HCT116 (cell line): ENCODE measurements around the gene CDHR4. TPM values are rescaled to one million over a fixed set of nuclear protein-coding genes. Genes with fewer than 3 reads are reported as not detected.

ENCODE experiments used
- ATAC-seq: fragments of 200-7000 bp; cut with Tn5 transposase; 2 replicates; pipeline ENCODE4 v1.9.1; 2020; ENCODE audit warnings: mild to moderate bottlenecking, moderate library complexity
- BruUV-seq: library from RNA; stranded (reverse); fragments of 400-500 nt; replicated peaks from 2 replicates; lab custom pipeline; 2021; lab: Mats Ljungman, UMichigan
- CTCF ChIA-PET: fragments of 300-600 bp; sonication (Branson Sonifier 250); formaldehyde crosslinking; loops from one replicate; lab custom pipeline; 2021; ENCODE audit warnings: antibody characterized with exemption; lab: Charles Lee
- POLR2A ChIA-PET: fragments of 300-600, 350-600 bp; sonication (Branson Sonifier 250); formaldehyde crosslinking; loops from one replicate; lab custom pipeline; 2021; ENCODE audit warnings: antibody characterized with exemption; lab: Charles Lee
- RAD21 ChIA-PET, 2 experiments: fragments of 300-600 bp; sonication (Branson Sonifier 250); formaldehyde crosslinking; loops; one replicate each; lab custom pipeline; 2023; ENCODE audit warnings: low total read pairs in 2 of 2; ENCODE audit not compliant: uncharacterized antibody in 2 of 2, unreplicated experiment in 2 of 2, low non-redundant PET in 1 of 2; lab: Charles Lee
- DNase-seq: peaks from one replicate; pipeline ENCODE4 v3.0.0-alpha.2; 2010; ENCODE audit warnings: low read depth, low spot score
- H2AFZ ChIP-seq: fragments of 200-600 bp; shearing (Covaris generic), sonication (generic); 2 replicates; pipeline ENCODE4 v1.6.1; 2017; ENCODE audit warnings: low read depth, mixed run types, mixed read lengths, antibody characterized with exemption, low read length; ENCODE audit not compliant: poor library complexity, severe bottlenecking
- H3K27ac ChIP-seq: 2 replicates; pipeline ENCODE4 v1.5.1; 2012; ENCODE audit warnings: low read depth, low read length
- H3K27me3 ChIP-seq: fragments of 200-600 bp; sonication (generic); 2 replicates; pipeline ENCODE4 v1.6.1; 2016; ENCODE audit warnings: mixed run types, low read length, mixed read lengths; ENCODE audit not compliant: insufficient read depth
- H3K36me3 ChIP-seq, 2 experiments: fragments of 200-500 bp in 1 of 2; fragments of 200-600 bp in 1 of 2; sonication (Bioruptor generic) in 1 of 2; sonication (generic) in 1 of 2; 2 replicates each; pipeline versions ENCODE4 v1.5.1 to v1.6.1; 2014 to 2016; ENCODE audit warnings: low read length in 2 of 2, inconsistent platforms in 1 of 2, mixed read lengths in 1 of 2, mixed run types in 1 of 2; ENCODE audit not compliant: insufficient read depth in 2 of 2, control insufficient read depth in 1 of 2
- H3K4me1 ChIP-seq, 2 experiments: fragments of 200-600 bp in 1 of 2; sonication (generic) in 1 of 2; 2 replicates each; pipeline versions ENCODE4 v1.5.1 to v1.6.1; 2012 to 2017; ENCODE audit warnings: low read length in 2 of 2, inconsistent platforms in 1 of 2, mild to moderate bottlenecking in 1 of 2, mixed read lengths in 1 of 2, mixed run types in 1 of 2, moderate library complexity in 1 of 2; ENCODE audit not compliant: insufficient read depth in 2 of 2, control insufficient read depth in 1 of 2
- H3K4me2 ChIP-seq: fragments of 200-600 bp; sonication (generic); 2 replicates; pipeline ENCODE4 v1.6.1; 2017; ENCODE audit warnings: mixed run types, low read length, mixed read lengths
- H3K4me3 ChIP-seq, 2 experiments: fragments of 200-600 bp in 1 of 2; sonication (generic) in 1 of 2; replicated peaks in 1 of 2; 2 replicates each; pipeline ENCODE4 v1.5.1; 2011 to 2016; ENCODE audit warnings: low read length in 2 of 2, control low read depth in 1 of 2, low read depth in 1 of 2, mild to moderate bottlenecking in 1 of 2, mixed read lengths in 1 of 2, mixed run types in 1 of 2
- H3K79me2 ChIP-seq: fragments of 200-600 bp; sonication (generic); 2 replicates; pipeline ENCODE4 v1.6.1; 2017; ENCODE audit warnings: mild to moderate bottlenecking, mixed run types, low read length, moderate library complexity, mixed read lengths; ENCODE audit not compliant: insufficient read depth
- H3K9ac ChIP-seq: fragments of 200-600 bp; sonication (generic); 2 replicates; pipeline ENCODE4 v1.6.1; 2016; ENCODE audit warnings: low read length, mixed read lengths
- H3K9me2 ChIP-seq: fragments of 200-600 bp; sonication (generic), shearing (Covaris generic); 2 replicates; pipeline ENCODE4 v1.6.1; 2017; ENCODE audit warnings: mixed run types, mild to moderate bottlenecking, moderate library complexity; ENCODE audit not compliant: insufficient read depth
- H3K9me3 ChIP-seq, 2 experiments: fragments of 200-500 bp in 1 of 2; fragments of 200-600 bp in 1 of 2; sonication (Bioruptor generic) in 1 of 2; sonication (generic) in 1 of 2; 2 replicates each; pipeline ENCODE4 v1.6.1; 2014 to 2017; ENCODE audit warnings: low read length in 2 of 2, mixed read lengths in 2 of 2, inconsistent platforms in 1 of 2, low read depth in 1 of 2, mild to moderate bottlenecking in 1 of 2, mixed run types in 1 of 2, moderate library complexity in 1 of 2; ENCODE audit not compliant: control insufficient read depth in 1 of 2, insufficient read depth in 1 of 2
- H4K20me1 ChIP-seq: fragments of 200-600 bp; sonication (generic), shearing (Covaris generic); 2 replicates; pipeline ENCODE4 v1.6.1; 2017; ENCODE audit warnings: mixed run types, mild to moderate bottlenecking, moderate library complexity; ENCODE audit not compliant: insufficient read depth
- CBX3 ChIP-seq: IDR thresholded peaks from 2 replicates; pipeline ENCODE4 v1.6.1; 2012; ENCODE audit warnings: low read depth
- EGR1 ChIP-seq: IDR thresholded peaks from 2 replicates; pipeline ENCODE4 v1.6.1; 2012; ENCODE audit warnings: low read depth
- ELF1 ChIP-seq: IDR thresholded peaks from 2 replicates; pipeline ENCODE4 v1.6.1; 2012; ENCODE audit warnings: low read depth, borderline replicate concordance
- EZH2 ChIP-seq: fragments of 200-600 bp; sonication (generic); IDR thresholded peaks from 2 replicates; pipeline ENCODE4 v1.6.1; 2017; ENCODE audit warnings: antibody characterized with exemption, mixed run types
- EZH2phosphoT487 ChIP-seq: fragments of 200-600 bp; IDR thresholded peaks from 2 replicates; pipeline ENCODE4 v1.6.1; 2018; ENCODE audit warnings: antibody characterized with exemption, borderline replicate concordance
- FOSL1 ChIP-seq: IDR thresholded peaks from 2 replicates; pipeline ENCODE4 v1.6.1; 2012; ENCODE audit warnings: low read depth
- POLR2AphosphoS5 ChIP-seq: IDR thresholded peaks from 2 replicates; pipeline ENCODE4 v1.6.1; 2011; ENCODE audit warnings: mild to moderate bottlenecking, low read depth, low read length, moderate library complexity
- SIN3A ChIP-seq: IDR thresholded peaks from 2 replicates; pipeline ENCODE4 v1.6.1; 2012; ENCODE audit warnings: low read depth
- SP1 ChIP-seq: IDR thresholded peaks from 2 replicates; pipeline ENCODE4 v1.6.1; 2012; ENCODE audit warnings: low read depth
- SRF ChIP-seq: IDR thresholded peaks from 2 replicates; pipeline ENCODE4 v1.6.1; 2012; ENCODE audit warnings: low read depth
- YY1 ChIP-seq: IDR thresholded peaks from 2 replicates; pipeline ENCODE4 v1.6.1; 2011; ENCODE audit warnings: low read length, low read depth, moderate library complexity, mild to moderate bottlenecking; ENCODE audit not compliant: insufficient replicate concordance; ENCODE audit errors: extremely low read depth
- ZFX ChIP-seq: fragments of 450-650 bp; IDR thresholded peaks from 2 replicates; pipeline ENCODE4 v1.6.1; 2017
- ZNF274 ChIP-seq: fragments of 200-500 bp; sonication (Bioruptor generic); IDR thresholded peaks from 2 replicates; pipeline ENCODE4 v1.6.1; 2014; ENCODE audit warnings: mild to moderate bottlenecking, low read depth, low read length, inconsistent platforms
- intact Hi-C: fragments of 100-400 bp; cut with micrococcal nuclease; formaldehyde crosslinking; loops from 2 replicates; pipeline ENCODE4 v1.10.0; 2022
- total RNA-seq: library from RNA; stranded (reverse); gene quantifications from one replicate; pipeline ENCODE4 v1.2.1, GENCODE V29; 2021; ENCODE audit not compliant: unreplicated experiment
- TF ChIP-seq, protein P1 (sequence below), 3 experiments: fragments of 200-600 bp in 1 of 3; sonication (generic) in 1 of 3; IDR thresholded peaks in 2 of 3; conservative IDR thresholded peaks in 1 of 3; 2 replicates each; pipeline ENCODE4 v1.5.1; 2012 to 2017; ENCODE audit warnings: low read depth in 2 of 3, low read length in 2 of 3, antibody characterized with exemption in 1 of 3, borderline replicate concordance in 1 of 3, control low read depth in 1 of 3, mild to moderate bottlenecking in 1 of 3, mixed read lengths in 1 of 3, mixed run types in 1 of 3, moderate library complexity in 1 of 3; ENCODE audit not compliant: insufficient read depth in 1 of 3
- TF ChIP-seq, protein P2 (sequence below): IDR thresholded peaks from 2 replicates; pipeline ENCODE4 v1.6.1; 2012; ENCODE audit warnings: low read depth
- TF ChIP-seq, protein P3 (sequence below): IDR thresholded peaks from 2 replicates; pipeline ENCODE4 v1.6.1; 2011; ENCODE audit warnings: mild to moderate bottlenecking, low read length, moderate library complexity; ENCODE audit not compliant: insufficient replicate concordance; ENCODE audit errors: extremely low read depth
- TF ChIP-seq, protein P4 (sequence below): IDR thresholded peaks from 2 replicates; pipeline ENCODE4 v1.6.1; 2012

The CDHR4 gene
- total RNA-seq, 1 experiment from 2014 or later = not detected

DNA sequence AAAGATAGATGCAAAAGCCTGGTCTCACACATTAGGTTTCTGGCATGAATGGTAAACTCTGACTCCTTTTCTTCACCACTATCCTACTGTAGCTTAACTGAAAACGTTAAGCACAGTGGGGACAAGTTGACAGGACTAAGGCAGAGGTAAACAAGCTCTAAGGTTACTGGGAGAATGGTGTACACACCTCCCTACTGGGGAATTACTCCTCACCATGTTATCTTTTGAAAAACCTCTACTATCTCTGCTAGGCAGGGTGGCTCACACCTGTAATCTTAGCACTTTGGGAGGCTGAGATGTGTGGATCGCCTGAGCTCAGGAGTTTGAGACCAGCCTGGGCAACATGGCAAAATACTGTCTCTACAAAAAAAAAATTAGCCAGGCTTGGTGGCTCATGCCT is 42.5 kb downstream of the CDHR4 start:
- TF ChIP-seq, protein P1, sequence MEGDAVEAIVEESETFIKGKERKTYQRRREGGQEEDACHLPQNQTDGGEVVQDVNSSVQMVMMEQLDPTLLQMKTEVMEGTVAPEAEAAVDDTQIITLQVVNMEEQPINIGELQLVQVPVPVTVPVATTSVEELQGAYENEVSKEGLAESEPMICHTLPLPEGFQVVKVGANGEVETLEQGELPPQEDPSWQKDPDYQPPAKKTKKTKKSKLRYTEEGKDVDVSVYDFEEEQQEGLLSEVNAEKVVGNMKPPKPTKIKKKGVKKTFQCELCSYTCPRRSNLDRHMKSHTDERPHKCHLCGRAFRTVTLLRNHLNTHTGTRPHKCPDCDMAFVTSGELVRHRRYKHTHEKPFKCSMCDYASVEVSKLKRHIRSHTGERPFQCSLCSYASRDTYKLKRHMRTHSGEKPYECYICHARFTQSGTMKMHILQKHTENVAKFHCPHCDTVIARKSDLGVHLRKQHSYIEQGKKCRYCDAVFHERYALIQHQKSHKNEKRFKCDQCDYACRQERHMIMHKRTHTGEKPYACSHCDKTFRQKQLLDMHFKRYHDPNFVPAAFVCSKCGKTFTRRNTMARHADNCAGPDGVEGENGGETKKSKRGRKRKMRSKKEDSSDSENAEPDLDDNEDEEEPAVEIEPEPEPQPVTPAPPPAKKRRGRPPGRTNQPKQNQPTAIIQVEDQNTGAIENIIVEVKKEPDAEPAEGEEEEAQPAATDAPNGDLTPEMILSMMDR (IDR thresholded peaks at IDR 0.05 in 2 of 3, conservative IDR thresholded peaks at IDR 0.05 in 1 of 3; ENCODE audit: borderline replicate concordance in 1 of 3, insufficient read depth in 1 of 3, low read depth in 2 of 3, low read length in 2 of 3) = no peak
- TF ChIP-seq ELF1 (no peak), YY1 (no peak), SRF (no peak), EZH2phosphoT487 (no peak), SIN3A (no peak), CBX3 (no peak), EGR1 (no peak), POLR2AphosphoS5 (no peak), ZFX (no peak), EZH2 (no peak), FOSL1 (no peak), ZNF274 (no peak), SP1 (no peak)
- TF ChIP-seq, protein P2, sequence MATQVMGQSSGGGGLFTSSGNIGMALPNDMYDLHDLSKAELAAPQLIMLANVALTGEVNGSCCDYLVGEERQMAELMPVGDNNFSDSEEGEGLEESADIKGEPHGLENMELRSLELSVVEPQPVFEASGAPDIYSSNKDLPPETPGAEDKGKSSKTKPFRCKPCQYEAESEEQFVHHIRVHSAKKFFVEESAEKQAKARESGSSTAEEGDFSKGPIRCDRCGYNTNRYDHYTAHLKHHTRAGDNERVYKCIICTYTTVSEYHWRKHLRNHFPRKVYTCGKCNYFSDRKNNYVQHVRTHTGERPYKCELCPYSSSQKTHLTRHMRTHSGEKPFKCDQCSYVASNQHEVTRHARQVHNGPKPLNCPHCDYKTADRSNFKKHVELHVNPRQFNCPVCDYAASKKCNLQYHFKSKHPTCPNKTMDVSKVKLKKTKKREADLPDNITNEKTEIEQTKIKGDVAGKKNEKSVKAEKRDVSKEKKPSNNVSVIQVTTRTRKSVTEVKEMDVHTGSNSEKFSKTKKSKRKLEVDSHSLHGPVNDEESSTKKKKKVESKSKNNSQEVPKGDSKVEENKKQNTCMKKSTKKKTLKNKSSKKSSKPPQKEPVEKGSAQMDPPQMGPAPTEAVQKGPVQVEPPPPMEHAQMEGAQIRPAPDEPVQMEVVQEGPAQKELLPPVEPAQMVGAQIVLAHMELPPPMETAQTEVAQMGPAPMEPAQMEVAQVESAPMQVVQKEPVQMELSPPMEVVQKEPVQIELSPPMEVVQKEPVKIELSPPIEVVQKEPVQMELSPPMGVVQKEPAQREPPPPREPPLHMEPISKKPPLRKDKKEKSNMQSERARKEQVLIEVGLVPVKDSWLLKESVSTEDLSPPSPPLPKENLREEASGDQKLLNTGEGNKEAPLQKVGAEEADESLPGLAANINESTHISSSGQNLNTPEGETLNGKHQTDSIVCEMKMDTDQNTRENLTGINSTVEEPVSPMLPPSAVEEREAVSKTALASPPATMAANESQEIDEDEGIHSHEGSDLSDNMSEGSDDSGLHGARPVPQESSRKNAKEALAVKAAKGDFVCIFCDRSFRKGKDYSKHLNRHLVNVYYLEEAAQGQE = no peak
- TF ChIP-seq, protein P3, sequence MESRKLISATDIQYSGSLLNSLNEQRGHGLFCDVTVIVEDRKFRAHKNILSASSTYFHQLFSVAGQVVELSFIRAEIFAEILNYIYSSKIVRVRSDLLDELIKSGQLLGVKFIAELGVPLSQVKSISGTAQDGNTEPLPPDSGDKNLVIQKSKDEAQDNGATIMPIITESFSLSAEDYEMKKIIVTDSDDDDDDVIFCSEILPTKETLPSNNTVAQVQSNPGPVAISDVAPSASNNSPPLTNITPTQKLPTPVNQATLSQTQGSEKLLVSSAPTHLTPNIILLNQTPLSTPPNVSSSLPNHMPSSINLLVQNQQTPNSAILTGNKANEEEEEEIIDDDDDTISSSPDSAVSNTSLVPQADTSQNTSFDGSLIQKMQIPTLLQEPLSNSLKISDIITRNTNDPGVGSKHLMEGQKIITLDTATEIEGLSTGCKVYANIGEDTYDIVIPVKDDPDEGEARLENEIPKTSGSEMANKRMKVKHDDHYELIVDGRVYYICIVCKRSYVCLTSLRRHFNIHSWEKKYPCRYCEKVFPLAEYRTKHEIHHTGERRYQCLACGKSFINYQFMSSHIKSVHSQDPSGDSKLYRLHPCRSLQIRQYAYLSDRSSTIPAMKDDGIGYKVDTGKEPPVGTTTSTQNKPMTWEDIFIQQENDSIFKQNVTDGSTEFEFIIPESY = no peak
- TF ChIP-seq, protein P4, sequence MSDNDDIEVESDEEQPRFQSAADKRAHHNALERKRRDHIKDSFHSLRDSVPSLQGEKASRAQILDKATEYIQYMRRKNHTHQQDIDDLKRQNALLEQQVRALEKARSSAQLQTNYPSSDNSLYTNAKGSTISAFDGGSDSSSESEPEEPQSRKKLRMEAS = no peak
- H3K36me3 ChIP-seq = no peaks in the 10 kb centered on the region
- no TSS peak for BruUV-seq
- no peak overlapping the region for H3K9ac ChIP-seq
- H3K4me3 ChIP-seq = no peak overlapping the region
- DNase-seq (no peak), ATAC-seq (no peak)
- no peak overlapping the region for H3K27ac ChIP-seq
- H3K9me2 ChIP-seq = no peaks in the 10 kb centered on the region
- no peaks in the 10 kb centered on the region for H3K4me1 ChIP-seq
- CTCF ChIA-PET = no interaction called here
- peaks cover 8% of the 10 kb centered on the region for H4K20me1 ChIP-seq
- RAD21 ChIA-PET = no interaction called here
- no peaks in the 10 kb centered on the region for H3K9me3 ChIP-seq
- peaks cover 76% of the 10 kb centered on the region for H3K79me2 ChIP-seq
- POLR2A ChIA-PET = no interaction called here
- H3K4me2 ChIP-seq = no peak overlapping the region
- no peak overlapping the region for H2AFZ ChIP-seq
- intact Hi-C loops = no loop called here
- H3K27me3 ChIP-seq = no peaks in the 10 kb centered on the region
